ENCODE results near the gene NCMAP.
"Not testable (repeated sequence)": the region's sequence is repeated elsewhere in the genome, so short reads cannot be mapped to it uniquely, and the experiment has no call there.

NCMAP gene

GRCh38 chr1:24541711-24542346 lies 14.1 kb upstream of the NCMAP start:
- DNase-seq (ENCODE audit: low spot score), result no peak

GRCh38 chr1:24544239-24544638 lies 11.6 kb upstream of the NCMAP start:
- DNase-seq (ENCODE audit: low spot score), result no peak

GRCh38 chr1:24545662-24546061 lies 10.2 kb upstream of the NCMAP start:
- no peak for DNase-seq (ENCODE audit: low spot score)

- DNase-seq (ENCODE audit: low spot score), result no peak
Observed at GRCh38 chr1:24547195-24547594, 8.7 kb upstream of the NCMAP start.

GRCh38 chr1:24548070-24548469 lies 7.8 kb upstream of the NCMAP start:
- no peak for DNase-seq (ENCODE audit: low spot score)

GRCh38 chr1:24549210-24549609 lies 6.7 kb upstream of the NCMAP start:
- DNase-seq (ENCODE audit: low spot score), result not testable (repeated sequence)

GRCh38 chr1:24551290-24551959 lies 4.5 kb upstream of the NCMAP start:
- no peak for DNase-seq (ENCODE audit: low spot score)

- no peak for DNase-seq (ENCODE audit: low spot score)
Observed at GRCh38 chr1:24551960-24552571, 3.8 kb upstream of the NCMAP start.

GRCh38 chr1:24553931-24554330 lies 2.0 kb upstream of the NCMAP start:
- no peak for DNase-seq (ENCODE audit: low spot score)

- no peak for DNase-seq (ENCODE audit: low spot score)
Observed at GRCh38 chr1:24554714-24555113, 1.2 kb upstream of the NCMAP start.

- no peak for DNase-seq (ENCODE audit: low spot score)
Observed at GRCh38 chr1:24556414-24556795, 518 bp downstream of the NCMAP start.

- no peak for DNase-seq (ENCODE audit: low spot score)
Observed at GRCh38 chr1:24557220-24557619, 1.3 kb downstream of the NCMAP start.

- DNase-seq (ENCODE audit: low spot score), result no peak
Observed at GRCh38 chr1:24557711-24558131, 1.8 kb downstream of the NCMAP start.

GRCh38 chr1:24558455-24558854 lies 2.6 kb downstream of the NCMAP start:
- DNase-seq (ENCODE audit: low spot score), result no peak

- peak; percentile 78 for DNase-seq (ENCODE audit: low spot score)
Observed at GRCh38 chr1:24558902-24559791, 3.3 kb downstream of the NCMAP start.

- DNase-seq (ENCODE audit: low spot score), result no peak
Observed at GRCh38 chr1:24560361-24560760, 4.5 kb downstream of the NCMAP start.

- DNase-seq (ENCODE audit: low spot score), result no peak
Observed at GRCh38 chr1:24562625-24563024, 6.7 kb downstream of the NCMAP start.

- DNase-seq (ENCODE audit: low spot score), result no peak
Observed at GRCh38 chr1:24564695-24565094, 8.8 kb downstream of the NCMAP start.

- no peak for DNase-seq (ENCODE audit: low spot score)
Observed at GRCh38 chr1:24566236-24566867, 10.5 kb downstream of the NCMAP start.

GRCh38 chr1:24567792-24568388 lies 12.0 kb downstream of the NCMAP start:
- DNase-seq (ENCODE audit: low spot score), result no peak

- no peak for DNase-seq (ENCODE audit: low spot score)
Observed at GRCh38 chr1:24568475-24568874, 12.6 kb downstream of the NCMAP start.
